CD4-positive, alpha-beta T cell treated with Interleukin-12 subunit alpha and Interleukin-12 subunit beta, for 1 hour (primary cell): ENCODE results near the gene UIMC1.
"Not testable (repeated sequence)": the region's sequence is repeated elsewhere in the genome, so short reads cannot be mapped to it uniquely, and the experiment has no call there.

Source experiments
- DNase-seq: peaks from one replicate; pipeline ENCODE4 v3.0.0-alpha.2; 2020

UIMC1 gene

GRCh38 chr5:176881816-176882566 lies 124.6 kb downstream of the UIMC1 start:
- no peak for DNase-seq

DNA sequence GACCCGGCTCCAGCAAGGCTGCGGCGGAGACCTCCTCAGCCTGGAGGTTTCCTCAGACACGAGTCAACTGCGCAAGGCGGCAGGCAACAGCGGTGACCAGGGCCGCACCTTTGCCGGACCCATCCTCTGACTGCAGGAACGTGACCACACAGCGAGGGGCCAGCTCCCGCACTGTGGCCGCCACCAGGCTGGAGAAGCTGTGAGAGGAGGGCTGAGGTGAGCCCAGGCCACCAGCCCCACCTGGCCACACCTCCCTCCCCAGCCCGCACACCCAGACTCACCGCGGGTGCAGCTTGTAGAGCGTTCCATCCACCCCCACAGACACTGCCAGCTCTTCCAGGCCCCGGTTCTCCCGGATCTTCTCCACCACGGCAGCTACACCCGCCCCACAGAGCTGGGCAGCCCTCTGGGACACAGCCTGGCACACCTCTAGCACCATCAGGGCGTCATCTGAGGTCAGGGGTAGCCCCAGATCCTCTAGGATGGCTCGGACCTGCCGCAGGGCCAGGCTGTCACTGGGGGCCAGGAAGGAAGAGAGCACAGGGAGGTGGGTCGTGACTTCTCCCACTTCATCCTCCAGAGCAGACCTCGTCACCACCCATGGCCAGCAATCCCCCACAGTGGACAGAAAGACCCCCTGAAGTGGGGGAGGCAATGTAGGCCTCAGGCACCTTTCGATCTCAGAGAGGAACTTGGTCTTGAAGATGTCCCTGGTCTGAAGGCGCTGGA lies 125.4 kb downstream of the UIMC1 start:
- no peak for DNase-seq

DNA sequence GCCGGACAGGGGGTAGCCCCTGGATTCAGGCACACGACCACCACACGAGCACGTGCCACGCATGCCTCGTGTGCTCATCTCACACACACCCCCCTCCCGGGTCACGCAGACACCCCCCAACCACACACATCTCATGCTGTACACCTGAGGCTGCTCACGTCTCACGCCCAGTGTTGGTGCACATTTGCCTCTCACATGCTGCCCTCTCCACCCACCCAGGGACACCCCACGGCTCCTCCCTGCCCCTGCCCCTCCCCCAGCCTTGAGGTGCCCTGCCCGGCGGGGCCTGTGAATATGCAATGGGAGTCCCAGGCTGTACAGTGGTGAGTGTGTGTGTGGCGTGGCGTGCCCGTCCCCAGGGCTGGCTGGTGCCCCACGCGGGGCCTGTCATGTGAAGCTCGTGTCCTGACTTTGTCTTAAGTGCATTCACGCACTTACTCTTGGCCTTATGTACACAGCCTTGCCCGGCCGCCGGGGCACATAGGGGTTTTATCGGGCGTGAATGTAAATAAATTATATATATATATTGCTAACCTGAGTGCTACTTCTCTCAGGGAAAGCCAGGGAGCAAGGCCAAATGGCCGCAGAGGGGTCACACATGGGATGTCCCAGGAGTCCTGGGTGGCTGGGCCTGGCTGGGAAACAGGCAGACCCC lies 126.1 kb downstream of the UIMC1 start:
- DNase-seq, result no peak

DNA sequence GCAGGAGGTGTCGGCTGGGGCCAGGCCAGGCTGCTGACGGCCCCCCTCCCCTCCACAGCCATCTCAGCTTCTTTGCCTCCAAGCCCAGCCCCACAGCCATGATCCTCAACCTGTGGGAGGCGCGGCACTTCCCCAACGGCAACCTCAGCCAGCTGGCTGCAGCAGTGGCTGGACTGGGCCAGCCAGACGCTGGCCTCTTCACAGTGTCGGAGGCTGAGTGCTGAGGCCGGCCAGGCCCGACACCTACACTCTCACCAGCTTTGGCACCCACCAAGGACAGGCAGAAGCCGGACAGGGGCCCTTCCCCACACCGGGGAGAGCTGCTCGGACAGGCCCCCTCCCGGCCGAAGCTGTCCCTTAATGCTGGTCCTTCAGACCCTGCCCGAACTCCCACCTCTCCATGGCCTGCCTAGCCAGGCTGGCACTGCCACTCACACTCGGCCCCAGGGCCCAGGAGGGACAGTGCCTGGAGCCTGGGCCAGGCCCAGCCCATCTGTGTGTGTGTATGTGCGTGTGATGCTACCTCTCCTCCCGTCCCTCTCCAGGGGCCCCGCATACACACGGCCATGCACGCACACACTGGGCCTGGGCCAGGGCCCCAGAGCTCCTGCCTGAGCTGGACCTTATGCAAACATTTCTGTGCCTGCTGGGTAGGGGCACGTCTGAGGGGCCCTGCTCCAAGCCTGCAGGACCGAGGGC lies 126.8 kb downstream of the UIMC1 start:
- no peak for DNase-seq

GRCh38 chr5:176878906-176879662 lies 127.5 kb downstream of the UIMC1 start:
- no peak for DNase-seq

GRCh38 chr5:176878463-176878862 lies 128.1 kb downstream of the UIMC1 start:
- DNase-seq, result no peak

- no peak for DNase-seq
Observed at GRCh38 chr5:176877793-176878331, 128.7 kb downstream of the UIMC1 start.

DNA sequence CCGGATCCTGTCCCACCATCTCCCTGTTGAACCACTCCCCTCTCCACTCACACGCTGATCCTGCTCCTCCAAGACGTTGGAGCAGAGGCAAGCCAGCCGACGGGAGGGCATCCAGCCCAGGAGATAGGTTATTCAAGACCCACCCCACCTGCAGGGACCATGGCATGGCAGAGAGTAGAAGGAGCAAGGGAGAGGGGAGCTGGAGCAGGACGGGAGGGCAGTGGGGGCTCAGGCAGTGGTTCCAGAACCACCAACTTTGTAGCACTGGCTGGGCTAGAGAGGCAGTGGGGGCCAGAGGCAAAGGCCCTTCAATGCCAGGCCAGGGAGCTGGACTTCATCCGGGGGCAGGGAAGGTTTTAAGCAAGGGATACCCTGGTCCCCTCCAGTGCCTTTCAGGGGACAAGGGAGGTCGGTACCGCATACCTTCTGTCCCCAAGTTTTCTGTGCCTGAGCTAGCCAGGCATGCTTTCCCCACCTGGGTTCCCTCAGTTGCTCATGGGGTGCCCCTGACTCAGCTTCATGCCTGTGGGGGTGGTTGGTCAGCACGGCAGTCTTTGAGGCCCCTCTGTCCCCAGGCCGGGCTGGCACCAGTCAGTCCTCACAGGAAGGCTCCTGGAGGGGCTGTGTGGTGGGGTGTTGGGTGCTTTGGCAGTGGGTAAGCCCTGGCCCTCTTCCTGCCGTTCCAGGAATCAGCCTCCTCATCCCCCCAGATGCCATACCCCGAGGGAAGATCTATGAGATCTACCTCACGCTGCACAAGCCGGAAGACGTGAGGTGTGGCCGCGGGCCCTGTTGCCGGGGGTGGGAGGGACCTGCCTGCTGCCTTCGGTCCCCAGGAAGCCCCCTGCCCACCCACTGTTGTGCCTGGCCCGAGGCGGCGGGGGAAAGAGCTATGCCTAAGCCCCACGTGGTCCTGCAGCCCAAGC lies 129.8 kb downstream of the UIMC1 start:
- DNase-seq, result no peak

GRCh38 chr5:176875783-176876505 lies 130.6 kb downstream of the UIMC1 start:
- DNase-seq, result no peak

GRCh38 chr5:176875014-176875550 lies 131.5 kb downstream of the UIMC1 start:
- DNase-seq, result no peak

DNA sequence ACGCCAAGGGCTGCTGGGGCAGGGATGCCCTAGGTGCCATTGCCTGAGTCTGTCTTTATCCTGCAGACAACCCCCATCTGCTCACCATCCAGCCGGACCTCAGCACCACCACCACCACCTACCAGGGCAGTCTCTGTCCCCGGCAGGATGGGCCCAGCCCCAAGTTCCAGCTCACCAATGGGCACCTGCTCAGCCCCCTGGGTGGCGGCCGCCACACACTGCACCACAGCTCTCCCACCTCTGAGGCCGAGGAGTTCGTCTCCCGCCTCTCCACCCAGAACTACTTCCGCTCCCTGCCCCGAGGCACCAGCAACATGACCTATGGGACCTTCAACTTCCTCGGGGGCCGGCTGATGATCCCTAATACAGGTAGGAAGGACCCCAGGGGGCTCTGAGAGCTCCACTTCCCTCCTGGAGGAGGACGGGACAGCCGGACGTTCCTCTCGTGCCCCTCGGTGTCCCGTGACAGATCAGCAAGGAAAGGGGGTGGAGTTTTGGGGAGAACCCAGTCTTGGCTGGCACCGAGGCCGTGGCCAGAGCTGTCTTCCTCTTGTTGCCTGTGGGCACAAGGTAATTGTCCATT lies 132.3 kb downstream of the UIMC1 start:
- DNase-seq, result no peak

- no peak for DNase-seq
Observed at GRCh38 chr5:176873541-176874172, 132.9 kb downstream of the UIMC1 start.

- not testable (repeated sequence) for DNase-seq
Observed at GRCh38 chr5:176873011-176873410, 133.6 kb downstream of the UIMC1 start.

- not testable (repeated sequence) for DNase-seq
Observed at GRCh38 chr5:176872586-176872985, 134.0 kb downstream of the UIMC1 start.

DNA sequence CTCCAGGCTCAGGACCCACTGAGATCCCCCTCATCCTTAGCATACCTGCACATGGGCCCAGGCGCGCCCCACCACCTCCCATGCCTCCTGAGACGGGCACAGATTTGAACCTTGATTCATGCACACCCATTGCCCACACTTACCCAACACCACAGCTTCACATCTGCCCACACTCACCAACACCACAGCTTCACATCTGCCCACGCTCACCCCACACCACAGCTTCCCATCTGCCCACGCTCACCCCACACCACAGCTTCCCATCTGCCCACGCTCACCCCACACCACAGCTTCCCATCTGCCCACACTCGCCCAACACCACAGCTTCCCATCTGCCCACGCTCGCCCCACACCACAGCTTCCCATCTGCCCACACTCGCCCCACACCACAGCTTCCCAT lies 135.9 kb downstream of the UIMC1 start:
- DNase-seq, result not testable (repeated sequence)

DNA sequence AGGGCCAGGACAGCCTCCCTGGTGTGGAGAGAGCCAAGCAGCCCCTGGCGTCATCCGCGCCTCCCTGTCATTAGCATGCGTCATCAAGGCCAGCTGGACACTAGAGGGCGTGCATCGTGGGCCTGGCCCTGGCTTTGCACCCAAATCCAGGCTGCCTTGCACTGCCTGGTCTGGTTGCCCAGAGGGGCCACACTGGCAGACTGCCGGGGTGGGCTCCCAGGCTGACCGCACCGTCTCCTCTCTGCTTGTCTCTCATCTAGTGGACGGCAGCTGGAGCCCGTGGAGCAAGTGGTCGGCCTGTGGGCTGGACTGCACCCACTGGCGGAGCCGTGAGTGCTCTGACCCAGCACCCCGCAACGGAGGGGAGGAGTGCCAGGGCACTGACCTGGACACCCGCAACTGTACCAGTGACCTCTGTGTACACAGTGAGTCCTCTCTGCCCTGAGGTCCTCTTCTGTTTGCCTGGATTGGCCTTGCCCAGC lies 136.4 kb downstream of the UIMC1 start:
- DNase-seq, result no peak

DNA sequence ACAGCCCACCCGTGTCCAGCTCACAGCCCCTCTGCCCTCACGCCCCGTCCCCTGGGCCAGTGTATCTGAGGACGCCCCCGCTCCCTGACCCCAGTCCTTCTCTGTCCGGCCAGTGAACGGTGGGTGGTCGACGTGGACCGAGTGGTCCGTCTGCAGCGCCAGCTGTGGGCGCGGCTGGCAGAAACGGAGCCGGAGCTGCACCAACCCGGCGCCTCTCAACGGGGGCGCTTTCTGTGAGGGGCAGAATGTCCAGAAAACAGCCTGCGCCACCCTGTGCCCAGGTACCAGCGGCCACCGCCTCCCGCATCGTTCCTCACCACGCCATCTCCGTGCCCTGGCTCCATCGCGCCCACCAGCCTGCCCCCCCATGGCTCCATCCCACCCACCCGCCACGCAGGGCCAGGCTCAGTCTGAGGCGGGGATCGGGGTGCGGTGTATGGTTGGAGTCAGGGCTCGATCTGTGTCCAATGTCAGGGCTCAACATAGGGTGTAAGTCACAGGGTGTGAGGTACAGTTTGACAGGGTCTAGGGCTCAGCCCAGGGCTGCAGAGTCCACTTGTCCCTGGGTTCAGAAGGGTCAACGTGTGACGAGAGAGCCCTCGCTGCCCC lies 137.0 kb downstream of the UIMC1 start:
- DNase-seq, result no peak

- DNase-seq, result no peak
Observed at GRCh38 chr5:176868731-176869130, 137.8 kb downstream of the UIMC1 start.

DNA sequence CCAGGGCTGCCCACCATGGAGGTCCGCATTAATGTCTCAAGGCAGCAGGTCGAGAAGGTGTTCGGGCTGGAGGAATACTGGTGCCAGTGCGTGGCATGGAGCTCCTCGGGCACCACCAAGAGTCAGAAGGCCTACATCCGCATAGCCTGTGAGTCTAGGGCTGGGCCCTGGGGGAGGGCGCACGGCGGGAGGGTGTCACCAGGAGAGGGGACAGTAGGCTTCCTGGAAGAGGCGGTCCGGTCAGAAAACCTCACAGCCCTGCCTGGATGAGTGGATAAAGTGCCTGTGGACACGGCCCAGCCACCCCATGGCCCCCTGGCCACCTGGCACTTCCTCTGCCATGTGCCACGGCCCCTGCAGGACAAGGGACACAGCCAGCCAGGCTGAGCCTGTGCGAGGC lies 138.5 kb downstream of the UIMC1 start:
- no peak for DNase-seq
